Measurements from ENCODE around the gene PRICKLE3. TPM values are rescaled to one million over a fixed set of nuclear protein-coding genes. Genes with fewer than 3 reads are reported as not detected.

PRICKLE3 gene
- total and polyA plus RNA-seq, 8 donors: 4.2 to 7.0 (median 5.6) TPM

DNA sequence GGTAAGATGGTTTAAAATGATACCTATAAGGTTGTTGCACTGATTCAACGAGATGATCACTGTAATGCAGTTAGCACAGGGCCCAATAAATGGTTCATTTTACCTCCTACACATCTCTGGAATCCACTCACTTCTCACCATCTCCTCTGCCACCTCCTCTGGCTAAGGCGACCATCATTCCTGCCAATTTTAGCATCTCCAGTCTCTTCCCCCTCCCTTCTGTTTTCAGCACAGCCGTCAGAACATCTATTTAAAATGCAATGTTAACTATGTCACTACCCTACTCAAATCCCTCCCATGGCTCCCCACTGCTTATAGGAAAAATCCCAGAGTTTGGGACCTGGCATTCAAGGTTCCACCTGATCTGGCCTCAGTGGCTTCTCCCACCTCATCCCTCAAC is 17.4 kb upstream of the PRICKLE3 start:
- Histone ChIP-seq H3K27ac (no peak overlapping the region), H3K27me3 (no peaks in the 10 kb centered on the region), H3K36me3 (no peaks in the 10 kb centered on the region), H3K4me1 (peaks cover 0 to 5% (median 4%) of the 10 kb centered on the region in 3 donors), H3K9me3 (no peaks in the 10 kb centered on the region), H3K4me3 (no peak overlapping the region)
- 64 to 71% methylated on average over 3 of the region's 3 CpGs for WGBS, 2 donors
- DNase-seq (no peak), ATAC-seq (no peak), FAIRE-seq (no peak)
- intact Hi-C loops (cut with DNase I): no loop called here
- TF ChIP-seq, protein P1, sequence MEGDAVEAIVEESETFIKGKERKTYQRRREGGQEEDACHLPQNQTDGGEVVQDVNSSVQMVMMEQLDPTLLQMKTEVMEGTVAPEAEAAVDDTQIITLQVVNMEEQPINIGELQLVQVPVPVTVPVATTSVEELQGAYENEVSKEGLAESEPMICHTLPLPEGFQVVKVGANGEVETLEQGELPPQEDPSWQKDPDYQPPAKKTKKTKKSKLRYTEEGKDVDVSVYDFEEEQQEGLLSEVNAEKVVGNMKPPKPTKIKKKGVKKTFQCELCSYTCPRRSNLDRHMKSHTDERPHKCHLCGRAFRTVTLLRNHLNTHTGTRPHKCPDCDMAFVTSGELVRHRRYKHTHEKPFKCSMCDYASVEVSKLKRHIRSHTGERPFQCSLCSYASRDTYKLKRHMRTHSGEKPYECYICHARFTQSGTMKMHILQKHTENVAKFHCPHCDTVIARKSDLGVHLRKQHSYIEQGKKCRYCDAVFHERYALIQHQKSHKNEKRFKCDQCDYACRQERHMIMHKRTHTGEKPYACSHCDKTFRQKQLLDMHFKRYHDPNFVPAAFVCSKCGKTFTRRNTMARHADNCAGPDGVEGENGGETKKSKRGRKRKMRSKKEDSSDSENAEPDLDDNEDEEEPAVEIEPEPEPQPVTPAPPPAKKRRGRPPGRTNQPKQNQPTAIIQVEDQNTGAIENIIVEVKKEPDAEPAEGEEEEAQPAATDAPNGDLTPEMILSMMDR (IDR thresholded peaks at IDR 0.05): no peak

DNA sequence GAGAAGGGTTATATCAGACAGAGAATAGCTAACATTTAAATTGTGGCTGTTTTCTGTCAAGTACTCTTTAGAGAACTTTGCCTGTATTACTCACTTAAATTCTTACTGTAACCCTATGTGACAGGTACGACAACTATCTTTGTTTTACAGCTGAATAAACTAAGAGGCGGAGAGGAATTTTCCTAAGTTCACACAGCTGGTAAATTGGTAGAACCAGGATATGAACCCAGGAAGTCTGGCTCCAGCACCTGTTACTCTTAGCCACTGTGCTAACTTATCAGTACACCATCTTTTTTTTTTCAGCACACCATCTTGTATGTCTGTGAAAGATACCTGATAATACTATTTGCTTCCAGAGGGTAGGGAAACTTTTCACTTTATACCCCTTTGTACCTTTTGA is 15.8 kb upstream of the PRICKLE3 start:
- intact Hi-C loops (cut with DNase I): no loop called here

DNA sequence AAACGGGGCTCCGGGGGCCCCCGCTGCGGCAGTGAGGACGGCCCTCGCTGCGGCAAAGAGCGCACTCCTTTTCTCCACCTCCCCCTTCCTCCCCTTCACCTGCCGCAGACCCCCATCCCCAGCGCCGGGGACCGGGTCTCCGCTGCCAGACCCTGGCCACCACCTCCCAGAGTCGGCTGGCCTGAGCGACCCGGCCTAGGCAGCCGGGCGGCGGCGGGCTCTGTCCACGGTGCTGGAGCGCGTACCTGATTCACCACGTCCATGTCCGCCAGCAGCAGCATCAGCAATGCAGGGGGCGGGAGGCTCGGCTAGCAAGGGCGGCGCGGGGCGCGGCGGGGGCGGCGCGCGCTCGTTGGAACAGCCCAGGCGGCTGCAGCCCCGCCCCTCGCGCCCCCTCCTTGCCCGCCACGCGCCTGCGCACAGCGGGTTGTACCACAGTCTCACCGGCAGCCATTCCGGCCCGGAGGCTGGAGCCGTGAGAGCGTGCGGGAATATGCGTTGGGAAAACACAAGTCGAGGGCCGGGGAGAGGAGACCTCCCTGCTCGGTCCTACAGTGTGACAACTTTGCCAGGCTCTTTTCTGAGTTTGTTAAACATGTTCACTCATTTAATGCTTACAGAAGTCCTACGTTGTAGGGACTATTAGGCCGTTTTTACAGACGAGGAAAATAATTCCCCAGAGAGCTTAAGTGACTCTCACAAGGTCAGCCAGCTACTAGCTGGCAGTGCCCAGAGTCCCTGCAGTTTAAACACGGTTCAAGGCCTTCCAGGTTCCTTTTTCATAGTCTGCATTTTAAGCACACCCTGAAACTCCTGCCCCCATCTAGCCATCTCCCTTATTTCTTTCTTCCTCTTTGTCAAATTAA is 14.0 kb upstream of the PRICKLE3 start, which contains the start of gene SYP:
SYP (minus strand) TSS at position 288 of the 866 bp plus-strand sequence; CDS start at position 281, 7 bp downstream.
- Histone ChIP-seq H3K27ac (peak within 1 kb of the TSS; percentile 17 to 75 (median 56)), H3K9me3 (no peaks in the 10 kb centered on the region), H3K4me3 (peak within 1 kb of the TSS in 2 of 4 donors; percentile 29 to 41), H3K27me3 (no peaks in the 10 kb centered on the region), H3K36me3 (no peaks in the 10 kb centered on the region), H3K4me1 (peaks cover 0 to 5% (median 4%) of the 10 kb centered on the region in 3 donors)
- DNase-seq (peak; percentile 84 to 96 (median 91)), ATAC-seq (peak; percentile 93 to 94 (median 94)), FAIRE-seq (no peak)
- TF ChIP-seq, protein P1 (IDR thresholded peaks at IDR 0.05): no peak
- WGBS, 2 donors: 1 to 41% methylated on average over 42 to 61 of the region's 61 CpGs
- intact Hi-C loops (cut with DNase I): no loop called here

More for the DNA sequence above, 15.8 kb upstream of the PRICKLE3 start:
- Histone ChIP-seq H3K4me3 (no peak overlapping the region), H3K27ac (peak overlapping the region in 2 of 4 donors; percentile 12 to 55), H3K9me3 (no peaks in the 10 kb centered on the region), H3K36me3 (no peaks in the 10 kb centered on the region), H3K4me1 (peaks cover 0 to 5% (median 4%) of the 10 kb centered on the region in 3 donors), H3K27me3 (no peaks in the 10 kb centered on the region)
- TF ChIP-seq, protein P1 (IDR thresholded peaks at IDR 0.05): no peak
- peak; percentile 57 for FAIRE-seq
- ATAC-seq: peak; percentile 33 to 58 (median 46)
- DNase-seq: no peak
- 37 to 39% methylated on average over 2 of the region's 2 CpGs for WGBS, 2 donors

DNA sequence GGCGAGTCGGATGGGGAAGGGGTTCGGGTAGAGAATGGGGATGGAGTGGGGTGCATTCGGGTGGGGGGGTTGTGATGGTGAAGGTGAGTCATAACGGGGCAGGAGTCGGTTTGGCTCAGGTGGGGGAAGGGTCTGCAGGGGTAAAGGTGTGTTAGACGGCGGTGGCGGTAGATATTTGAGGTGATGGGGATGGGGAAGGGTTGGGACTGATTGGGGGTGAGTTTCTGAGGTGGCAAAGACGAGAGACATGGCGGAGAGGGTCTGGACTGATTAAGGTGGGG is 13.1 kb upstream of the PRICKLE3 start:
- FAIRE-seq: no peak
- TF ChIP-seq, protein P1 (IDR thresholded peaks at IDR 0.05): no peak
- intact Hi-C loops (cut with DNase I): no loop called here
- Histone ChIP-seq H3K9me3 (no peaks in the 10 kb centered on the region), H3K27me3 (no peaks in the 10 kb centered on the region), H3K36me3 (no peaks in the 10 kb centered on the region), H3K4me1 (peaks cover 0 to 5% (median 4%) of the 10 kb centered on the region in 3 donors), H3K4me3 (no peak overlapping the region), H3K27ac (no peak overlapping the region)
- WGBS, 2 donors: 12 to 42% methylated on average over 10 to 11 of the region's 11 CpGs
- no peak for DNase-seq
- ATAC-seq: no peak

Measured in pancreas (tissue), 10 donors.